HG03457 (cell line): ENCODE measurements around the gene SHC4.
"Not testable (repeated sequence)": the region's sequence is repeated elsewhere in the genome, so short reads cannot be mapped to it uniquely, and the experiment has no call there.

Source experiments
- ATAC-seq: cut with Tn5 transposase; IDR thresholded peaks from one replicate; pipeline ENCODE4 v1.9.1; 2021; ENCODE audit warnings: moderate number of reproducible peaks; ENCODE audit not compliant: unreplicated experiment

Gene SHC4

GRCh38 chr15:48970926-48971325 lies 7.2 kb upstream of the SHC4 start:
- ATAC-seq: not testable (repeated sequence)

DNA sequence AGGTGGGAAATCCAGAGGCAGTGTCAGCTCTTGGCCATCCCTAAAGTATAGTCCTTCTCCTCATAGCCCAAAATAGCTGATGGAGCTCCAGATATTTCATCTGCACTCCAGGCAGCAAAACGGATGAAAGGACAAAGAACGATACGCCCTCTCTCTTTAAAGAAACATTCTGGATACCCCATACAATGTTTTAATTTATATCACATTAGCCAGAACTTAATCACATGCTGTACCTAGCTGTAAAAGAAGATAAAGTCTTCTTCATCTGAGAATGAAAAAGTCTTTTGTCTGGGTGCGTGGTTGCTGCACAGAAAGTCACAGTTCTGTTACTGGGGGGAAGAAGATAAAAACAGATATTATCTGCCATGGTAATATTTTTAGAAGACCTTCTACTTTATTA lies 4.3 kb upstream of the SHC4 start:
- no peak for ATAC-seq

GRCh38 chr15:48967336-48967735 lies 3.6 kb upstream of the SHC4 start:
- no peak for ATAC-seq

- peak; percentile 64 for ATAC-seq
Observed at GRCh38 chr15:48966595-48967301, 3.0 kb upstream of the SHC4 start.

GRCh38 chr15:48965972-48966371 lies 2.3 kb upstream of the SHC4 start:
- peak; percentile 48 for ATAC-seq

- no peak for ATAC-seq
Observed at GRCh38 chr15:48964898-48965297, 1.2 kb upstream of the SHC4 start.

DNA sequence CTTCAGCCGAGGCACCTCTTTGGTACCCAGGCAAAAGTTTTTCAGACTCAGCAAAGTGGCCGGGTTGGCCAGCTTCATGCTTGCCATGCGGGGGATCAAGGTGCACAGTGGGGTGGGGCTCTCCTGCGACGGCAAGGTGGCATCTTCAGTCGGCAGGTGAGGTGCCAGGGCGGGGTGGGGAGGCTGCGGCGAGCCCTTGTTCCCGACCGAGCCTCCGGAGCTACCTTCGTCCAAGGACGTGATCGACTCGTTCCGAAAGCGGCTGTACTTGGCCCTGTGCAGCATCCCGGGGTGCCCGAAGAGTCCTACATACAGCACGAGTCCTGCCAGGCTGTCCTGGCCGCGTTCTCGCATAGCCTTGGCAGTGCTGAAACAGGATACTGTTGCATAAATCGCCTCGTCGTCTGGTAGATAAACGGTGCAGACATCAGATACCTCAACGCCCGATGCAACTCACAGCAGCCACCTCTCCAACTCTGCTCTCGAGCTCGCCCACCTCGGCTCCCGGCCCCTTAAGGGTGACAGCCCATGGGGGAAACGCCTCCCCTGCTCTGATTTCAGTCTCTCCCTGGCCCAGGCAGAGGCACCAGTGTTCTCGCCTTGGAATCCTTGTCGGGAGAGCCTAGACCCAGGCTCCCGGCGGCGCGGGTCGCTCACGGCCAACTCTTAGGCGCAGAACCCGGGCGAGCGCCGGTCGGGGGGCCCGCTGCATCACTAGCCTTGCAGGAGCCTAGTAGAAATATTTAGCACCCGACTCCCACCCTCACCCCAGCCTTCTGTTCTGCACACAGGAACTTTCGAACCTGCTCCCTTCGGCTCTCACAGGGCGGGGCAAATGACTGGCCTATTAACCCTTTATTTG lies 826 bp downstream of the SHC4 start:
- ATAC-seq: no peak

- ATAC-seq: no peak
Observed at GRCh38 chr15:48955967-48956366, 7.8 kb downstream of the SHC4 start.

- no peak for ATAC-seq
Observed at GRCh38 chr15:48955370-48955769, 8.3 kb downstream of the SHC4 start.

- no peak for ATAC-seq
Observed at GRCh38 chr15:48954538-48954937, 9.2 kb downstream of the SHC4 start.

DNA sequence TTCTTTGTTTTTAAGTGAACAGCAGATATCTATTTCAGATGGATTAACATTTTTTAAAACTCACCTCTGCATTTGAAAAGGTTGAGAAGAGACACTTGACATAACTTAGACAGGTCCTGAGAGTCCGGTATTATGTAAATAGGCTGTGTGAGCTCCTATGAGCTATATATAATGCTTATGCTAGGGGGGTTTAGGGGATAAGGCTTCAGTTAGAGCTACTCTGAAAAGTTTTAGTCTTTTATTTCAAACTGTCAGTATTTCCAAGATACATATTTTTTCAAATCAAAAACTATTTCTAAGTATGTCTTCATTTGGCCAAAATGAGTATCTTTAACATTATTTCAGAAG lies 16.9 kb downstream of the SHC4 start:
- ATAC-seq: no peak

DNA sequence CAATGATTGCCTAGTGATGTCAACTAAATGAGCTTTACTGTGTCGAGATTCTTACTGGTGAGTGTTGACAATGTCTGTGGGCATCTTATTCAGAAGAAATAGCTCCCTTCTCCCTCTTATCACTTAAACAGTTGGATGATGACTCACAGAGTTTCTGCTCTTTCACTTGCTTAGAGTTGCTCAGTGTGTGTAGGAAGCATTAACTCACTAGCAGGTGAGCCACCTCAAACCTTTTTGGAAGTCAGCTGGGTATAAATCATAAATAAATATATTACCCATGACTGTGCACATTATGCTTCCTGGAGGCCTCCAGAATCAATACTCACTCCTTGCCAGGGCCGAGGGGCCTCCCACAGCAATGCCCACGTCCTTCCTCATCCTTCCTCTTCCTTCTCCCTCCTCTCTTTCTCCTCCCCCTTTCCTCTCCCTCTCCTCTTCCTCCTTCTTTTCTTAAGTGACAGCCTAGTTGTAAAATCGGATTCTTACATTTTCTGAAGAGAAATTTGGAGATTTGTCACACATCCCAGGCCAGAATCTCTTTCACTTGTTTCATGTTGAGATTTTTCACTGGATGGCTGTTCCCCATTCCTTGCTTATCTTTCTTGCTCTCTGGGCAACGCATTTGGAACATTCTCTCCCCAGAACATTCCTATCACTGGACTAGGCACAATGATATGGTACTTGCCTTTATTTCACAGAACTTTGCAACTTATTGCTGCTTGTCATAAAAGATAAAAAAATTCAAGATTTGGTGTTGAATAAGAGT lies 17.5 kb downstream of the SHC4 start:
- no peak for ATAC-seq

- no peak for ATAC-seq
Observed at GRCh38 chr15:48945386-48945785, 18.3 kb downstream of the SHC4 start.

- no peak for ATAC-seq
Observed at GRCh38 chr15:48941904-48942303, 21.8 kb downstream of the SHC4 start.

DNA sequence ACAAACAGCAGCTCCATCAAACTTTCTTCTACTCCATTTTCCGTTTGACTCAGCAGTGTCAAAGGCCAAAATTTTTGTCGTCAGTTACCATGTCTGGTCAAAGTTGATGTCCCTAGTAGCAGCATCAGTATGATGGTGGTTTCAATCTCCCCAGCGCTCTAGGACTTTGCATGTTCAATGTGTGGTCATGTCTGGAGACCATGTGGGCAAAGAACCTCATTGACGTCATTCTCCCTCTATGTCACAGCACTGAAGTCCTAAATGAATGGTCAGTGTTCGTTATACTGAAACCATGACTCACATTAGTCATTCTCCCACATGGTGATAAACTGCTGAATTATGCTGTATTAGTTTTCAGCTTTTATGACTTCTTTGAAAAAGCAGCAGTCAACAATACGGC lies 23.2 kb downstream of the SHC4 start:
- peak; percentile 87 for ATAC-seq

DNA sequence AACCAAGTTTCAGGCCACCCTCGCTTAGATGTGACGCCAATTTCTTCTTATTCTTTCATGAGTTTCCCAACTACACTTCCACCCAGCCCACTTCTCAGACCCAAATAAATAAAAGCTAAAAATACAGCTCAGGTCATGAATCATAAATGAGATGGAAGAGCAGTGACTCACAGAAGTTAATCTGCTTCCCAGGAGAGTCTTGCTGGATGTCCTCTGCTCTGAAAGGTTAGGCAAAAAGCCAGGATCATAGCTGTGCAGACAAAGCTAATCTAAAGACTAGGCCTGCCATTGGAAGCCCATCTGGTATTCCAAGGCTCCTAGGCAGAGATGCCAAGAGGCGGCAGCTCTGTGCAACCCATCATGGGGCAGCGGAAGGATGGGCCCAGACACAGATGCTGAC lies 24.1 kb downstream of the SHC4 start:
- ATAC-seq: no peak

DNA sequence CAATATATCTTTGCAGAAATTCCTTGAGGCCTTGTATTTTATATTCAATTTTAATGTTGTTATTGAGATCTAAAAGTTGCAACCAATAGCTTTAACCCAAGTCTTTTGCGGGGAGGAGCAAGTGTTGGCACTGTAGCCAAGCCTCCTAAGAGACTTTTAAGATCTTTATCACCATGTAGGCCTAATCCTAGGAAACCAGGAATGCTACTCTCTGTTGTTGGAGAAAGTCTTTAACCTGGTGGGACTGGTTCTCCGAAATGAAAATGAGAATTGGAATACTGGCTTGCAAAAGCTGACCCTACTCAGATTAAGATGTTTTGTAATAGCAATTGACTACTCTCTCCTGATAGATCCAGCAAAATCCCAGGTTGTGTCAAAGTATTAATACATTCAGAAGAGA lies 25.8 kb downstream of the SHC4 start:
- ATAC-seq: no peak

- ATAC-seq: no peak
Observed at GRCh38 chr15:48936666-48937065, 27.1 kb downstream of the SHC4 start.

DNA sequence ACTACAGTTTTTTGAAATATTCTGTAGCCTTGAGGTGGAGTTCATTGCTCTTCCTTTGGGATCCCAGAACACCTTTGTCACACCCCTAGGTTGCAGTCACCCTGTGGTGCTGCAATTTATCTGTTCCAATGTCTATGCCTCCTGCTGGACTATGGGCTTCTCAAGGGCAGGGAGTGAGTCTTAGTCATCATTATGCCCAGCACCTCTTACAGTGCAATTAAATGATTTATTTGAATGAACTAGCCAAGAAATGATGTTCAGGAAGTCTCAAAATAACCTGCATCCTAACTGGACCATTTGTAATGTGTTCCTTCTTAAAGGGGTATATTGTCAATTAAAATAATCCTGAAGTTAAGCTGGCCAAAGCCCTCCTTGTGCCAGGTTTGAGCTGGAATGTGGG lies 28.5 kb downstream of the SHC4 start:
- ATAC-seq: no peak

DNA sequence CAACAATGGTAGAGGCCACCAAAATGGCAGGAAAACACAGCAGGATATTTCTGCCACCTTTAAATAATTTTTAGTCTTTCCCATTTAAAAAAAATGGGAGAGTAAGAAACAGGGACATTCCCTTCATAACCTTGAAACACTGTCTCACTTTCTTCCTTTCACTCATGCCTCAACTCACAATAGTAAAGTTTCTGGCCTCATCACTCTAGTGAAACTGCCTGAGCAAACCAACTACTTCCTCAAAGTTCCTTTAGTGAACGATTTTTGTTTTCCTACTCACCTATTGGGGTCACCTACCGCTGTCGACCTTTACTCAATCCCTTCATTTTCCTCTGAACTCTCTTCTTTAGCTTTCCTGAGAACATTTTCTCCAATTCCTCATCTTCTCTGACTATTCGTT lies 33.0 kb downstream of the SHC4 start:
- no peak for ATAC-seq

GRCh38 chr15:48929661-48930060 lies 34.1 kb downstream of the SHC4 start:
- no peak for ATAC-seq
